Skeletal muscle tissue (tissue), 5 donors: ENCODE results near the gene FILIP1. TPM values are rescaled to one million over a fixed set of nuclear protein-coding genes. Genes with fewer than 3 reads are reported as not detected.
A peak's percentile ranks its signal among the peaks of the same experiment; 100 is the strongest.

Experiments used
- H3K27ac ChIP-seq: one replicate; pipeline ENCODE4 v1.7.0; 2013; ENCODE audit warnings: mild to moderate bottlenecking, low read depth, low read length, inconsistent platforms
- H3K27me3 ChIP-seq, 3 donors: one replicate each; pipeline ENCODE4 v1.7.0; 2013; ENCODE audit warnings: low read length in 3 of 3; ENCODE audit not compliant: control insufficient read depth in 3 of 3, insufficient read depth in 3 of 3
- H3K36me3 ChIP-seq, 3 donors: one replicate each; pipeline ENCODE4 v1.7.0; 2013; ENCODE audit warnings: low read length in 3 of 3; ENCODE audit not compliant: control insufficient read depth in 3 of 3, insufficient read depth in 3 of 3
- H3K4me1 ChIP-seq, 3 donors: one replicate each; pipeline ENCODE4 v1.7.0; 2013; ENCODE audit warnings: low read length in 3 of 3, mild to moderate bottlenecking in 3 of 3; ENCODE audit not compliant: control insufficient read depth in 3 of 3, insufficient read depth in 3 of 3
- H3K4me3 ChIP-seq, 3 donors: one replicate each; pipeline ENCODE4 v1.7.0; 2013; ENCODE audit warnings: low read length in 3 of 3
- H3K9ac ChIP-seq, 3 donors: one replicate each; pipeline ENCODE4 v1.7.0; 2013; ENCODE audit warnings: low read length in 3 of 3, mild to moderate bottlenecking in 3 of 3, moderate library complexity in 2 of 3, low read depth in 1 of 3
- H3K9me3 ChIP-seq, 3 donors: one replicate each; pipeline ENCODE4 v1.7.0; 2013; ENCODE audit warnings: low read length in 3 of 3; ENCODE audit not compliant: control insufficient read depth in 3 of 3
- small RNA-seq: library from RNA; depleted of rRNA; stranded (forward); fragments of <200 nt; gene quantifications from one replicate; pipeline ENCODE3, GENCODE V24; 2014
- total RNA-seq: library from RNA; depleted of rRNA; stranded (reverse); fragments of >200 nt; gene quantifications from one replicate; pipeline ENCODE4 v1.2.3, GENCODE V29; 2014
- donor health status: Osteomylitis.

FILIP1 gene
- total RNA-seq, 1 donor from 2014 or later, result 19.3 TPM

- no peaks in the 10 kb centered on the region for H3K4me1 ChIP-seq
- no peaks in the 10 kb centered on the region for H3K27me3 ChIP-seq
- H3K9ac ChIP-seq, result no peak overlapping the region
- no peak overlapping the region for H3K4me3 ChIP-seq
- H3K9me3 ChIP-seq, result no peaks in the 10 kb centered on the region
- H3K36me3 ChIP-seq, result peaks cover 0 to 5% (median under 1%) of the 10 kb centered on the region in 3 donors
- H3K27ac ChIP-seq, result no peak overlapping the region
Measured at GRCh38 chr6:75250552-75250951, 243.0 kb downstream of the FILIP1 start.

GRCh38 chr6:75249837-75250236 lies 243.8 kb downstream of the FILIP1 start:
- Histone ChIP-seq H3K27ac (no peak overlapping the region), H3K9ac (no peak overlapping the region), H3K27me3 (no peaks in the 10 kb centered on the region), H3K4me3 (no peak overlapping the region), H3K36me3 (peaks cover 0 to 5% (median 0%) of the 10 kb centered on the region in 3 donors), H3K4me1 (peaks cover 0 to 1% (median 0%) of the 10 kb centered on the region in 3 donors), H3K9me3 (no peaks in the 10 kb centered on the region)

GRCh38 chr6:75246386-75246785 lies 247.2 kb downstream of the FILIP1 start:
- H3K36me3 ChIP-seq, result no peaks in the 10 kb centered on the region
- peaks cover 3 to 11% (median 4%) of the 10 kb centered on the region in 3 donors for H3K4me1 ChIP-seq
- no peak overlapping the region for H3K4me3 ChIP-seq
- no peak overlapping the region for H3K27ac ChIP-seq
- no peaks in the 10 kb centered on the region for H3K9me3 ChIP-seq
- H3K9ac ChIP-seq, result no peak overlapping the region
- no peaks in the 10 kb centered on the region for H3K27me3 ChIP-seq

- Histone ChIP-seq H3K27me3 (no peaks in the 10 kb centered on the region), H3K9ac (peak overlapping the region; percentile 86 to 95 (median 94)), H3K4me3 (peak overlapping the region; percentile 80 to 99 (median 97)), H3K36me3 (peaks cover 7 to 9% (median 8%) of the 10 kb centered on the region in 3 donors), H3K4me1 (peaks cover 3 to 11% (median 4%) of the 10 kb centered on the region in 3 donors), H3K9me3 (no peaks in the 10 kb centered on the region), H3K27ac (peak overlapping the region; percentile 88)
Measured at GRCh38 chr6:75244063-75244584, 249.5 kb downstream of the FILIP1 start.

GRCh38 chr6:75243333-75244062 lies 250.1 kb downstream of the FILIP1 start, which contains the start of gene COX7A2:
TSS of gene COX7A2 (minus strand) at chr6:75243801. CDS start at chr6:75243734, 67 bp downstream.
- no peaks in the 10 kb centered on the region for H3K27me3 ChIP-seq
- H3K4me3 ChIP-seq, result peak within 1 kb of the TSS; percentile 80 to 99 (median 97)
- peaks cover 12 to 15% (median 14%) of the 10 kb centered on the region in 3 donors for H3K36me3 ChIP-seq
- H3K9me3 ChIP-seq, result no peaks in the 10 kb centered on the region
- H3K4me1 ChIP-seq, result peaks cover 3 to 11% (median 4%) of the 10 kb centered on the region in 3 donors
- peak within 1 kb of the TSS; percentile 88 for H3K27ac ChIP-seq
- H3K9ac ChIP-seq, result peak within 1 kb of the TSS; percentile 86 to 95 (median 94)

Small RNAs within 50 kb of the gene (small RNA-seq; reads per million reads assigned to genes)
- gene MIR4463 (not detected), gene RF00012 (not detected), gene RNU1-34P (0.25 reads per million, percentile 19 among the genes with 10 or more reads in this experiment)

Other genes with a start within 250 kb of the FILIP1 start
- 280 TPM for gene COX7A2, start 250.0 kb downstream of the FILIP1 start, total RNA-seq
- 63.7 TPM for gene TMEM30A, start 209.0 kb downstream of the FILIP1 start, total RNA-seq
- 91.3 TPM for gene SENP6, start 108.1 kb upstream of the FILIP1 start, total RNA-seq